Keratinocyte (primary cell): ENCODE measurements around the gene CLTB. TPM values are rescaled to one million over a fixed set of nuclear protein-coding genes. Genes with fewer than 3 reads are reported as not detected.

ENCODE experiments used
- DNase-seq: peaks from one replicate; pipeline ENCODE4 v3.0.0-alpha.2; 2011; ENCODE audit warnings: low read depth, missing footprints, low spot score
- FAIRE-seq: peaks from 2 replicates; lab custom pipeline; 2011; peaks lifted over from hg19 to GRCh38; lab: Jason Lieb, UNC
- H2AFZ ChIP-seq: 2 replicates; pipeline ENCODE4 v1.6.0; 2012; ENCODE audit warnings: low read length, control low read depth, inconsistent platforms; ENCODE audit not compliant: control insufficient read depth
- H3K27ac ChIP-seq: 2 replicates; pipeline ENCODE4 v1.5.1; 2011; ENCODE audit warnings: low read length; ENCODE audit not compliant: control insufficient read depth, insufficient read depth
- H3K27me3 ChIP-seq: 3 replicates; pipeline ENCODE4 v1.6.0; 2011; ENCODE audit warnings: low read length; ENCODE audit not compliant: control insufficient read depth, insufficient read depth; ENCODE audit errors: extremely low read depth
- H3K36me3 ChIP-seq, 2 experiments: 2 replicates in 1 of 2; 3 replicates in 1 of 2; pipeline ENCODE4 v1.5.1; 2011; ENCODE audit warnings: low read length in 2 of 2, mild to moderate bottlenecking in 1 of 2; ENCODE audit not compliant: control insufficient read depth in 2 of 2, insufficient read depth in 2 of 2; ENCODE audit errors: extremely low read depth in 1 of 2
- H3K4me1 ChIP-seq: 3 replicates; pipeline ENCODE4 v1.5.1; 2011; ENCODE audit warnings: low read length; ENCODE audit not compliant: control insufficient read depth, insufficient read depth; ENCODE audit errors: extremely low read depth
- H3K4me2 ChIP-seq: 3 replicates; pipeline ENCODE4 v1.6.0; 2011; ENCODE audit warnings: low read depth, low read length; ENCODE audit not compliant: control insufficient read depth, insufficient read depth; ENCODE audit errors: extremely low read depth
- H3K4me3 ChIP-seq, 3 experiments: fragments of 200-600 bp in 1 of 3; sonication (generic) in 1 of 3; 2 replicates in 2 of 3; 3 replicates in 1 of 3; pipeline ENCODE4 v1.5.1; 2011 to 2016; ENCODE audit warnings: low read length in 3 of 3, mild to moderate bottlenecking in 3 of 3, control low read depth in 2 of 3, inconsistent platforms in 1 of 3, low read depth in 1 of 3, mixed read lengths in 1 of 3, mixed run types in 1 of 3, moderate library complexity in 1 of 3; ENCODE audit not compliant: control insufficient read depth in 2 of 3, insufficient read depth in 2 of 3; ENCODE audit errors: extremely low read depth in 1 of 3
- H3K79me2 ChIP-seq: 2 replicates; pipeline ENCODE4 v1.6.0; 2012; ENCODE audit warnings: low read length; ENCODE audit not compliant: control insufficient read depth, insufficient read depth
- H3K9ac ChIP-seq: 3 replicates; pipeline ENCODE4 v1.6.0; 2011; ENCODE audit warnings: low read length; ENCODE audit not compliant: control insufficient read depth, insufficient read depth; ENCODE audit errors: extremely low read depth
- H3K9me1 ChIP-seq: 3 replicates; pipeline ENCODE4 v1.6.0; 2011; ENCODE audit warnings: low read length; ENCODE audit not compliant: control insufficient read depth, insufficient read depth; ENCODE audit errors: extremely low read depth
- H3K9me3 ChIP-seq: 2 replicates; pipeline ENCODE4 v1.5.1; 2012; ENCODE audit warnings: low read depth, low read length; ENCODE audit not compliant: control insufficient read depth
- H4K20me1 ChIP-seq: 3 replicates; pipeline ENCODE4 v1.6.0; 2011; ENCODE audit warnings: low read length; ENCODE audit not compliant: control insufficient read depth, insufficient read depth; ENCODE audit errors: extremely low read depth
- CTCF ChIP-seq, 3 experiments: IDR thresholded peaks in 1 of 3; conservative IDR thresholded peaks in 1 of 3; optimal IDR thresholded peaks in 1 of 3; 2 replicates in 2 of 3; 3 replicates in 1 of 3; pipeline versions ENCODE3 to v1.5.1; 2011; ENCODE audit warnings: low read length in 3 of 3, mild to moderate bottlenecking in 3 of 3, moderate library complexity in 2 of 3, control low read depth in 1 of 3, inconsistent platforms in 1 of 3; ENCODE audit not compliant: insufficient read depth in 2 of 3; ENCODE audit errors: extremely low read depth in 1 of 3
- EZH2 ChIP-seq: IDR thresholded peaks from one replicate; pipeline ENCODE4 v1.6.1; 2012; ENCODE audit warnings: inconsistent platforms, mild to moderate bottlenecking, low read length, moderate library complexity
- dilution Hi-C: fragments of 300-500 bp; cut with MboI; formaldehyde crosslinking; loops from one replicate; pipeline ENCODE4 v1.7.0; 2020; ENCODE audit warnings: low sequenced_read_pairs; ENCODE audit not compliant: extremely low pct_ligation_motif_present
- polyA plus RNA-seq, 5 experiments: library from polyadenylated mRNA; depleted of rRNA in 3 of 5; stranded (reverse) in 3 of 5; stranded (forward) in 1 of 5; unstranded in 1 of 5; fragments of >200 nt; gene quantifications; 1 replicate in 1 of 5; 2 replicates in 3 of 5; 3 replicates in 1 of 5; pipeline versions ENCODE4 v1.2.1 to v1.2.3, GENCODE V29; 2011 to 2012; ENCODE audit warnings: missing spikeins in 2 of 5, low read depth in 1 of 5, low replicate concordance in 1 of 5

The CLTB gene
- polyA plus RNA-seq, 1 donor (not counting 4 experiments of a cell fraction or from before 2014, with no cell fraction given) = 326 TPM

DNA sequence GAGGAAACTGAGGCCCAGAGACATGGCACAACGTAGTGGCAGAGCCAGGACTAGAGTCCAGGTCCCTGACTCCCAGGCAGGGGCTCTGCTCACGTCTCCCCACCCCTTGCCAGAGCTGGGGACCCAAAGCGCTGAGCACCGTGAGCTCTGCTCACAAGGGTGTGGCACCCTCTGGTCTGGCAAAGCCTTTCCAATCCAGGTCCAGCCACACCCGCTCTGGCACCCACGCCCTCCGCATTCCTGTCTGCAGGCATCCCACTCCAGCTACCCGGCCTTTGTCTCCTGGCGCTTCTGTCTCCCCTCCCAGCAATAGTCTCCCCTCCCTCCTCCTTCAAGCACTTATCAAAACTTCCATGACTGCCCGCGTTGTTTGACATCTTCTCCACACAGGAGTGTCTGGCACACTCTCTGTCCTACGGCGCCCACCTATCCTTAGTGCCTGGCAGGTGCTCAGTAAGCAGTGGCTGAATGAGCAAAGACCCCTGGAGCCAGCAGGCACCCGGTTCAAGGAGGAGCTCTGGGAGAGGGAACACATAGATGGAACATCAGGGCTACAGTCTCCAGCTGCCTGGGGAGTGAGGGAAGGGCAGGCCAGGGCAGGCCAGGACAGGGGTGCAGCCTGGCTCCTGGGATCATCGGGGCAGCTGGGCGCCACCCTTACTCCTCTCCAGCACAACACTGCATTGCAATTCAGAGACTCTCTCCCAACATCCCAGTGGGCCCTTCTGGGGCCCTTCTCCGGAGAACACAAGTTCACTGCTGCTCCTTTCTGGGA lies 15.8 kb downstream of the CLTB start:
- H3K9me3 ChIP-seq = no peaks in the 10 kb centered on the region
- H3K27me3 ChIP-seq = no peaks in the 10 kb centered on the region
- peak overlapping the region; percentile 68 for H3K27ac ChIP-seq
- DNase-seq (no peak), FAIRE-seq (peak; percentile 93)
- H2AFZ ChIP-seq = no peak overlapping the region
- H3K79me2 ChIP-seq = peaks cover 58% of the 10 kb centered on the region
- peak overlapping the region; percentile 62 for H3K9ac ChIP-seq
- no peaks in the 10 kb centered on the region for H3K9me1 ChIP-seq
- peak overlapping the region in 2 of 3 experiments; percentile 26 to 32 for H3K4me3 ChIP-seq
- peaks cover 34% of the 10 kb centered on the region for H3K4me1 ChIP-seq
- dilution Hi-C loops = no loop called here
- no peaks in the 10 kb centered on the region for H4K20me1 ChIP-seq
- H3K36me3 ChIP-seq = peaks cover 27 to 36% of the 10 kb centered on the region in 2 experiments
- TF ChIP-seq CTCF (optimal IDR thresholded peaks at IDR 0.05 in 1 of 3, IDR thresholded peaks at IDR 0.05 in 1 of 3, conservative IDR thresholded peaks at IDR 0.05 in 1 of 3; ENCODE audit: extremely low read depth in 1 of 3, insufficient read depth in 2 of 3, low read length in 3 of 3) = peak in 1 of 3 experiments; percentile 5
- no peak for TF ChIP-seq EZH2
- H3K4me2 ChIP-seq = peak overlapping the region; percentile 77

- Histone ChIP-seq H3K27ac (no peak overlapping the region), H3K4me1 (peaks cover 25% of the 10 kb centered on the region), H3K36me3 (peaks cover 43 to 44% of the 10 kb centered on the region in 2 experiments), H3K9me3 (no peaks in the 10 kb centered on the region), H4K20me1 (no peaks in the 10 kb centered on the region), H3K9ac (no peak overlapping the region), H2AFZ (no peak overlapping the region), H3K4me3 (no peak overlapping the region), H3K4me2 (no peak overlapping the region), H3K27me3 (no peaks in the 10 kb centered on the region), H3K9me1 (no peaks in the 10 kb centered on the region), H3K79me2 (peaks cover 46% of the 10 kb centered on the region)
- dilution Hi-C loops = no loop called here
- no peak for DNase-seq
- TF ChIP-seq EZH2 (no peak), CTCF (optimal IDR thresholded peaks at IDR 0.05 in 1 of 3, IDR thresholded peaks at IDR 0.05 in 1 of 3, conservative IDR thresholded peaks at IDR 0.05 in 1 of 3; ENCODE audit: extremely low read depth in 1 of 3, insufficient read depth in 2 of 3, low read length in 3 of 3) (no peak)
- no peak for FAIRE-seq
Observed at GRCh38 chr5:176397736-176398420, 18.5 kb downstream of the CLTB start.
